ENCODE results near the gene PPP2R5E.
A peak's percentile ranks its signal among the peaks of the same experiment; 100 is the strongest.

PPP2R5E gene

GRCh38 chr14:63418020-63418419 lies 125.2 kb downstream of the PPP2R5E start:
- no peak for TF ChIP-seq CTCF (IDR thresholded peaks at IDR 0.05; ENCODE audit: low read depth, low read length, missing control alignments)
- peak; percentile 12 for DNase-seq (ENCODE audit: low read depth)
- no peak overlapping the region for H3K4me3 ChIP-seq (ENCODE audit: low read depth, low read length)

GRCh38 chr14:63413009-63413408 lies 130.2 kb downstream of the PPP2R5E start:
- DNase-seq (ENCODE audit: low read depth), result no peak
- no peak for TF ChIP-seq CTCF (IDR thresholded peaks at IDR 0.05; ENCODE audit: low read depth, low read length, missing control alignments)
- H3K4me3 ChIP-seq (ENCODE audit: low read depth, low read length), result no peak overlapping the region

GRCh38 chr14:63406333-63406732 lies 136.8 kb downstream of the PPP2R5E start:
- H3K4me3 ChIP-seq (ENCODE audit: low read depth, low read length), result no peak overlapping the region
- TF ChIP-seq CTCF (IDR thresholded peaks at IDR 0.05; ENCODE audit: low read depth, low read length, missing control alignments), result no peak
- no peak for DNase-seq (ENCODE audit: low read depth)

- no peak for DNase-seq (ENCODE audit: low read depth)
- TF ChIP-seq CTCF (IDR thresholded peaks at IDR 0.05; ENCODE audit: low read depth, low read length, missing control alignments), result no peak
- no peak overlapping the region for H3K4me3 ChIP-seq (ENCODE audit: low read depth, low read length)
Measured at GRCh38 chr14:63405715-63406114, 137.5 kb downstream of the PPP2R5E start.

- H3K4me3 ChIP-seq (ENCODE audit: low read depth, low read length), result no peak overlapping the region
- TF ChIP-seq CTCF (IDR thresholded peaks at IDR 0.05; ENCODE audit: low read depth, low read length, missing control alignments), result no peak
- DNase-seq (ENCODE audit: low read depth), result no peak
Measured at GRCh38 chr14:63404906-63405305, 138.3 kb downstream of the PPP2R5E start.

GRCh38 chr14:63401646-63402045 lies 141.5 kb downstream of the PPP2R5E start:
- TF ChIP-seq CTCF (IDR thresholded peaks at IDR 0.05; ENCODE audit: low read depth, low read length, missing control alignments), result no peak
- H3K4me3 ChIP-seq (ENCODE audit: low read depth, low read length), result no peak overlapping the region
- no peak for DNase-seq (ENCODE audit: low read depth)

GRCh38 chr14:63398952-63399351 lies 144.2 kb downstream of the PPP2R5E start:
- no peak overlapping the region for H3K4me3 ChIP-seq (ENCODE audit: low read depth, low read length)
- TF ChIP-seq CTCF (IDR thresholded peaks at IDR 0.05; ENCODE audit: low read depth, low read length, missing control alignments), result no peak
- DNase-seq (ENCODE audit: low read depth), result no peak
